NCI-H510A (cell line): Measurements from ENCODE around the gene RFWD3.
"Not testable (repeated sequence)": the region's sequence is repeated elsewhere in the genome, so short reads cannot be mapped to it uniquely, and the experiment has no call there.

Experiments used
- DNase-seq: peaks from one replicate; lab custom pipeline; 2025; lab: John Stamatoyannopoulos, UW

The RFWD3 gene, protein sequence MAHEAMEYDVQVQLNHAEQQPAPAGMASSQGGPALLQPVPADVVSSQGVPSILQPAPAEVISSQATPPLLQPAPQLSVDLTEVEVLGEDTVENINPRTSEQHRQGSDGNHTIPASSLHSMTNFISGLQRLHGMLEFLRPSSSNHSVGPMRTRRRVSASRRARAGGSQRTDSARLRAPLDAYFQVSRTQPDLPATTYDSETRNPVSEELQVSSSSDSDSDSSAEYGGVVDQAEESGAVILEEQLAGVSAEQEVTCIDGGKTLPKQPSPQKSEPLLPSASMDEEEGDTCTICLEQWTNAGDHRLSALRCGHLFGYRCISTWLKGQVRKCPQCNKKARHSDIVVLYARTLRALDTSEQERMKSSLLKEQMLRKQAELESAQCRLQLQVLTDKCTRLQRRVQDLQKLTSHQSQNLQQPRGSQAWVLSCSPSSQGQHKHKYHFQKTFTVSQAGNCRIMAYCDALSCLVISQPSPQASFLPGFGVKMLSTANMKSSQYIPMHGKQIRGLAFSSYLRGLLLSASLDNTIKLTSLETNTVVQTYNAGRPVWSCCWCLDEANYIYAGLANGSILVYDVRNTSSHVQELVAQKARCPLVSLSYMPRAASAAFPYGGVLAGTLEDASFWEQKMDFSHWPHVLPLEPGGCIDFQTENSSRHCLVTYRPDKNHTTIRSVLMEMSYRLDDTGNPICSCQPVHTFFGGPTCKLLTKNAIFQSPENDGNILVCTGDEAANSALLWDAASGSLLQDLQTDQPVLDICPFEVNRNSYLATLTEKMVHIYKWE

DNA sequence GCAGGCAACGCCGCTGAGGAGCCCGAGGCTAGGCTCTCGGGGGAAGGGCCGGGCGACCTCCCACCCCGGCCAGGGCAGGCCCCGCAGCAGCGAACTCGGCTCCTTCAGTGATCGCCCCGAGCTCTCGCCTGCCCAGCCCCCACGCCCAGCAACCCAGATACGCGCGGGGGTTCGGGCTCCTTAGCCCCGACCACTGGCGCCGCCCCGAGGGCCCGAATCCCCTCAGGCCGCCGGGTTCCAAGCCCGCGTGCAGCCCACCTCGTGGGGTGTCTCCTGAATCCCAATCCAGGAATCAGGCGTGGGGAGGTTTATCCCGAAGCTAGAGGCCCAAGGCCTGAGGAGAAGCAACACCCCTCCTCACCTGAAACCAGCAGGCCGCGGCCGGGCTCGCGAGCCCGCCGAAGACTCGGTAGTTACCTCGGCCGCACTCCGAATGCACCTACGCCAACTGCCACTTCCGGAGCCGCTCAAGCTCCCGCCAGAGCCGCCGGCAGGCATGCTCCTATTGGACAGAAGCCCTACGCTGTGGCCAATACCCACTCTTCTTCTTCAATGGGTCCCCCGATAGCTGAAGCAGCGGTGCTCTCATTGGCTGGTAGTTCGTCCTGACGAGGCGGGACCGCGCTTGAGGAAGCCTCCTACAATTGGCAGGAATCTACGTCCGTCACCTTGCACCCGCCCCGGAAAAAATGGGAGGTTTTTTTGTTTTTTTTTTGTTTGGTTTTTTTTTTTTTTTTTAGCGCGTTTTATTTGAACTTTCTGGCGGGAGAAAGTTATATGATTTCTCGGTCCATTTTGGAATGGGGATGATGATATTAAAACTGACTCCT lies at the start of gene RFWD3:
Gene RFWD3 (minus strand): TSS at position 453 of the 830 bp plus-strand sequence. CDS start 5,428 bp downstream, outside the sequence.
- DNase-seq: peak; percentile 90

GRCh38 chr16:74716355-74716754 lies 49.7 kb upstream of the RFWD3 start:
- no peak for DNase-seq

GRCh38 chr16:74713876-74714275 lies 47.2 kb upstream of the RFWD3 start:
- DNase-seq: no peak

GRCh38 chr16:74713325-74713724 lies 46.6 kb upstream of the RFWD3 start:
- DNase-seq: no peak

- DNase-seq: no peak
Measured at GRCh38 chr16:74711938-74712337, 45.3 kb upstream of the RFWD3 start.

DNA sequence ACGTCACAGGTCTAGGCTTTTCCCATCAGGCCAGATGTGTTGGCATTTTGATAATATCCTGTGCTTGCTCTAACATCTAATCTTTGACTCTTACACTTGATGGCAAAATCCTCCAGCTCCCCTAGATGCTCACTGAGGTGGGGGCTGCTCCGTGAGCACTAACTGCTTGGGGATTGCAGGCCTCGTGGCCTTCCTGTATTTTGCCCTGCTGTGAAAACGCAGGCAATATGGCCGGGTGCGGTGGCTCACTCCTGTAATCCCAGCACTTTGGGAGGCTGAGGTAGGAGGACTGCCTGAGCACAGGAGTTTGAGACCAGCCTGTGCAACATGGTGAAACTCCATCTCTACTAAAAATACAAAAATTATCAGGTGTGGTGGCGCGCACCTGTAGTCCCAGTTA lies 43.7 kb upstream of the RFWD3 start:
- no peak for DNase-seq

GRCh38 chr16:74709441-74709877 lies 42.8 kb upstream of the RFWD3 start:
- DNase-seq: peak; percentile 12

GRCh38 chr16:74700438-74701225 lies 34.0 kb upstream of the RFWD3 start, which contains the start of gene MLKL:
Gene MLKL, minus strand, starts transcription at chr16:74700862. Its CDS starts 5,105 bp downstream, at chr16:74695757.
- peak; percentile 30 for DNase-seq

- DNase-seq: no peak
Measured at GRCh38 chr16:74700116-74700437, 33.4 kb upstream of the RFWD3 start.

DNA sequence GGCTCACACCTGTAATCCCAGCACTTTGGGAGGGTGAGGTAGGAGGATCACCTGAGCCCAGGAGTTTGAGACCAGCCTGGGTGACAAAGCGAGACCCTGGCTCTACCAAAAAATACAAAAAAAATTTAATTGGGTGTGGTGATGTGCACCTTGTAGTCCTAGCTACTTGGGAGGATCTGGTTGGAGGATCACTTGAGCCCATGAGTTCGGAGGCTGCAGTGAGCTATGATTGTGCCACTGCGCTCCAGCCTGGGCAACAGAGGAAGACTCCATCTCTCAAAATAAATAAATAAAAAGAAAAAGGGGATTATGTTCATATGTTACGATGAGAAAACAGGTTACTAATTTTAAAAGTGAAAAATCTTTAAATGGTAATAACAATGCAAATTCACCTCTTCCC lies 33.0 kb upstream of the RFWD3 start:
- no peak for DNase-seq

DNA sequence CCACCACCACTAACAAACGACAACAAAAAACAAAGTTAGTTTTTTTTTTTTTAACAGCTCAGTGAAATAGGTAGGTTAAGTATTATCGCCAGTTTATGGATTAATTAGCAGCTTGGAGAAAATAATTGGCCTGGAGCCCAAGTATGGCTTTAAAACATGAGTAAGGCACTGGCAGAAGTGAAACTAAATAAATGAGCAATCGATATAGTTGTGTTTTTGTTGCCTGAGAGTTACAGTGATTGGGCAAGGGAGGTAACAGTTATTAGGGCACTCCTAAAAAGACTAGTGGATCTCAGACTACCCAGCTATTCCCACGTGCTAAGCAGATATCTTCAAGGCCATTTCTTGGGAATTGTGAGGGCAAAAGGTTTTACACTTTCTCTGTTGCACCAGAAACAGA lies 31.5 kb upstream of the RFWD3 start:
- no peak for DNase-seq

GRCh38 chr16:74695450-74696422 lies 29.1 kb upstream of the RFWD3 start:
- peak; percentile 56 for DNase-seq

- DNase-seq: no peak
Measured at GRCh38 chr16:74691093-74691855, 24.6 kb upstream of the RFWD3 start.

DNA sequence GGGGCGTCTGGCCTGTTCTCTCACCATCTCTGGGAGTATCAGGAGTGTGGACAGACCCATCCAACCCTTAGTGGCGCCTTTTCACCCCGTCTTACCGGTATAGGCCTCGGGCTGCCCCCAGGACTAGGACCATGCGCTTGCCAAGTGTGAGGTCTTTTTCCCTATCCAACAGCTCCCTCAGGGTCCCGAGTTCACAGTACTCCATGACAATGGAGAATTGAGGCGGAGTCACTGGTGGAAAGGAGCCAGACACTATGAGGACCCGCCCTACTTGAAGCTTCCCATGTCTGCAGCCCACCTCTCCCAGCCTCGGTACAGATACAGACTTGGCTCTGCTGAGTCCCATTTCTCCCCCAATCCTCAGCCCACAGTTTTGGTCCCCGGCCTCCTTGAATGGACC lies 15.9 kb upstream of the RFWD3 start:
- DNase-seq: no peak

- no peak for DNase-seq
Measured at GRCh38 chr16:74680681-74681080, 14.0 kb upstream of the RFWD3 start.

GRCh38 chr16:74679983-74680382 lies 13.3 kb upstream of the RFWD3 start:
- DNase-seq: no peak

DNA sequence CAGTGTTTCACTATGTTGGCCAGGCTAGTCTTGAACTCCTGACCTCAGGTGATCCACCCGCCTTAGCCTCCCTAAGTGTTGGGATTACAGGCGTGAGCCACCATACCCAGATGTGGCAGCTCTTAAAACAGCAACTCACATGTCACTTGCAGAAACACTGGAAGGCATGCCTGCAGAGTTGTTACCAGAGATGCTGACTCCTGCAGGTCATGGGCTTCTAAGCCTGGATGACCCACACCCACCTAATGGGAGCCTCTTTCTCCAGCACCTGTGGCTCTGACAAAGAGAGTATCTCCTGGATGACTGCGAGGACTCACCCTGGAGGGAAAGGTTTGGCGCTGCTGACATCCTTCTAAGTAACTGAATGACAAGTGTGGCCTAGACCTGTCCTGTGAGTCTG lies 11.2 kb upstream of the RFWD3 start:
- no peak for DNase-seq

DNA sequence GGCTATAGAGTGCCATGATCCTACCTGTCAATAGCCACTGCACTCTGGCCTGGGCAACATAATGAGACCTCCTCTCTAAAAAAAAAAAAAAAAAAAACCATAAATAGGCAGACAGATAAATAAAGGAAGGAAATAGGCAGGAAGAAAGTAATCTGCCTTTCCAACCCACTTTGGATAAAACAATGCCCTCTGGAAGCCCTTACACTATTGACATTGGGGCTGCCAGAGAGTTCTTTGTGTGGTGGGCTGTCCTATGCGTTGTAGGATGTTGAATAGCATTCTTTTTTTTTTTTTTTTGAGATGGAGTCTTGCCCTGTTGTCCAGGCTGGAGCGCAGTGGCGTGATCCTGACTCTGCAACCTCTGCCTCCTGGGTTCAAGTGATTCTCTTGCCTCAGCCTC lies 7.2 kb upstream of the RFWD3 start:
- DNase-seq: no peak

GRCh38 chr16:74668877-74669276 lies 2.2 kb upstream of the RFWD3 start:
- DNase-seq: not testable (repeated sequence)
